GM12872 (cell line): ENCODE results near the gene ZBTB11.

ENCODE experiments used
- TF ChIP-seq, protein P1 (sequence below): IDR thresholded peaks from 3 replicates; pipeline ENCODE4 v1.5.1; 2011; ENCODE audit warnings: low read depth, mild to moderate bottlenecking, low read length, moderate library complexity; ENCODE audit not compliant: insufficient read depth

ZBTB11 gene

DNA sequence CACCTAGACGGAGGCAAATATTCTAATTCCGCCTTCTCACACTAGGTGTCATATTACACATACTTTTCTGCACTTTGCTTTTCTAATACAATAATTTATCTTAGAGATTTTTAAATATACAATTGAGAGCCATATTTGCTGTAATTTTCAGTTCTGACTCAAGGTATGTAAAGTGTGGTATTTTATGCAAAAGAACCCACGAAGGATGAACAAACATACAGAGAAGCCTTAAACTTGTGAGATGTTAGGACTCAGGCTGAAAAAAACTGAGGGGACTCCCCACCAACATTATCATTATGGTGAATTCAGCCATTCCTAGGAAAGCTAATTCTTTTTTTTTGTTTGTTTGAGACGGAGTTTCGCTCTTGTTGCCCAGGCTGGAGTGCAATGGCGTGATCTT, 9.6 kb downstream of the ZBTB11 start:
- TF ChIP-seq, protein P1, sequence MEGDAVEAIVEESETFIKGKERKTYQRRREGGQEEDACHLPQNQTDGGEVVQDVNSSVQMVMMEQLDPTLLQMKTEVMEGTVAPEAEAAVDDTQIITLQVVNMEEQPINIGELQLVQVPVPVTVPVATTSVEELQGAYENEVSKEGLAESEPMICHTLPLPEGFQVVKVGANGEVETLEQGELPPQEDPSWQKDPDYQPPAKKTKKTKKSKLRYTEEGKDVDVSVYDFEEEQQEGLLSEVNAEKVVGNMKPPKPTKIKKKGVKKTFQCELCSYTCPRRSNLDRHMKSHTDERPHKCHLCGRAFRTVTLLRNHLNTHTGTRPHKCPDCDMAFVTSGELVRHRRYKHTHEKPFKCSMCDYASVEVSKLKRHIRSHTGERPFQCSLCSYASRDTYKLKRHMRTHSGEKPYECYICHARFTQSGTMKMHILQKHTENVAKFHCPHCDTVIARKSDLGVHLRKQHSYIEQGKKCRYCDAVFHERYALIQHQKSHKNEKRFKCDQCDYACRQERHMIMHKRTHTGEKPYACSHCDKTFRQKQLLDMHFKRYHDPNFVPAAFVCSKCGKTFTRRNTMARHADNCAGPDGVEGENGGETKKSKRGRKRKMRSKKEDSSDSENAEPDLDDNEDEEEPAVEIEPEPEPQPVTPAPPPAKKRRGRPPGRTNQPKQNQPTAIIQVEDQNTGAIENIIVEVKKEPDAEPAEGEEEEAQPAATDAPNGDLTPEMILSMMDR = no peak

DNA sequence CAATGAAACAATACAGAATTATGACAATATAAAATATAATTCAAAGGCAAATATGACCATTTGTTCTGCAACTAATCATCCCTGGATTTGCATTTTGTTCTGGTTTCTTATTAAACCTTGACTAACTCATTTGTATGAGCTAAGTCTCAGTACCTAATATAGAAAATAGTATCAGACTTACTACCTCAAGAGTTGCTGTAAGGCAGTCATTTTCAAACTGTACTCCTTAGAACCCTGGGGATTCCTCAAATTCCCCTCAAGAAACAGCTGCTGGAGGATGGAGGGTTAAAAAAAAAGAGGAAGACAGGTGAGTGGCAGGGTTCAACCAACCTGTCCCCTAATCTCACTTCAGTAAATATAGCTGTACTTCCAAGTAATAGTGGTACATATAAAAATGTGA, 11.1 kb downstream of the ZBTB11 start:
- TF ChIP-seq, protein P1 = no peak

DNA sequence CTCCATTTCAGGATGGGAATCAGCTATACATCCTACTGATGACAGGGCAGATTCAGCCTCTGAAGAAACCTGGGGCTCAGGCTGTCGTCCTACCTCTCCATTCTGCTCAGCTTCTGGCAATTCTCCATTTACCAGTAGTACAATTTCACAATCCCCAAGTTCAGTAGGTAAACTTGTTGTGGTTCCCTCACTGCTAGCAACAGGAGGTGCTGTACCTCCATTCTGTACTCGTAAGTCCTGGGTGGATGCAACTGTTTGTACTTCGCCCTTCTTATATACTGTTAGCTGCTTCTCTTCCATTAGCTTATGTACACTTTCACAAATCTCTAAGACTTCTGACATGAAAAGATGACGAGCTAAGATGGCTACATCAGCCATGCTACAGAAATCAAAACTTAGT, 11.6 kb downstream of the ZBTB11 start:
- TF ChIP-seq, protein P1 = no peak

DNA sequence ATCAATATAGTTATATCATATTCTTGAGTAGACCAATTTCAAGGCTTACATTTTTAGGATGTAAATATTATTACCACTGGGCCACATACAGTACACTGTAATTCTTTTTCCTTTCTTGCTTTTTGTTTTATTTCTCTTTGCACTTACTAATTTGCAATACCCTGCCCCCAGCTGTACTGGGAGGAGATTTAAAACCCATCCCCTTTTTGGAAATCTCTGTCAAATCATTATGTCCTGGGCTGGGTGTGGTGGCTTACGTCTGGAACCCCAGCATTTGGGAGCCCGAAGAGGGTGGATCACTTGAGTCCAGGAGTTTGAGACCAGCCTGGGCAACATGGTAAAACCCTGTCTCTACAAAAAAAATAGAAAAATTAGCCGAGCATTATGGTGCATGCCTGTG, 16.2 kb downstream of the ZBTB11 start:
- TF ChIP-seq, protein P1 = no peak

DNA sequence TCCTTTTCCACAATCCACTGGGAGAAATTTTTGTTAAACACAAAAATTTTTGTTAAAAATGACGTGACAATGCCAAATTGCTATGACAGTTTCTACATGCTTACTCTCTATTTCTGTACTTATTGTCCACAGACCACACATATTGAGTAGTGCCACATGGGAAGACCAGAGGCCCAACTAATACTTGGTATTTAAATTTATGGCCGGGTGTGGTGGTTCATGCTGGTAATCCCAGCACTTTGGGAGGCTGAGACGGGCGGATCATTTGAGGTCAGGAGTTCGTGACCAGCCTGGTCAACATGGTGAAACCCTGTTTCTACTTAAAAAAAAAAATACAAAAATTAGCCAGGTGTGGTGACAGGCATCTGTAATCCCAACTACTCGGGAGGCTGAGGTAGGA, 20.3 kb downstream of the ZBTB11 start:
- TF ChIP-seq, protein P1 = no peak

DNA sequence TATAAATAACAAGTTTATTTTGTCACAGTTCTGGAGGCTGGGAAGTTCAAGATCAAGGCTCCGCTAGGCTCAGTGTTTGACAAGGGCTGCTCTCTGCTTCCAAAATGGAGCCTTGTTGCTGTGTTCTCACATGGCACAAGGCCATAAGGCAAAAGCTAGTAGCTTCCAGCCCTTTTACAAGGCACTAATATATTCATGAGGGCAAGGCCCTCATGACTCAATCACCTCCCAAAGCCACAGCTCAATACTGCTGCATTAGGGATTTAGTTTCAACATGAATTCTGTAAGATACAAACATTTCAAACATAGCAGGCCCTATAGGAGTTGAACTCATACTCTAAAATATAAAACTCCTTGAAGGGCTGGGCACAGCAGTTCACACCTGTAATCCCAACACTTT, 30.2 kb downstream of the ZBTB11 start:
- TF ChIP-seq, protein P1 = no peak

DNA sequence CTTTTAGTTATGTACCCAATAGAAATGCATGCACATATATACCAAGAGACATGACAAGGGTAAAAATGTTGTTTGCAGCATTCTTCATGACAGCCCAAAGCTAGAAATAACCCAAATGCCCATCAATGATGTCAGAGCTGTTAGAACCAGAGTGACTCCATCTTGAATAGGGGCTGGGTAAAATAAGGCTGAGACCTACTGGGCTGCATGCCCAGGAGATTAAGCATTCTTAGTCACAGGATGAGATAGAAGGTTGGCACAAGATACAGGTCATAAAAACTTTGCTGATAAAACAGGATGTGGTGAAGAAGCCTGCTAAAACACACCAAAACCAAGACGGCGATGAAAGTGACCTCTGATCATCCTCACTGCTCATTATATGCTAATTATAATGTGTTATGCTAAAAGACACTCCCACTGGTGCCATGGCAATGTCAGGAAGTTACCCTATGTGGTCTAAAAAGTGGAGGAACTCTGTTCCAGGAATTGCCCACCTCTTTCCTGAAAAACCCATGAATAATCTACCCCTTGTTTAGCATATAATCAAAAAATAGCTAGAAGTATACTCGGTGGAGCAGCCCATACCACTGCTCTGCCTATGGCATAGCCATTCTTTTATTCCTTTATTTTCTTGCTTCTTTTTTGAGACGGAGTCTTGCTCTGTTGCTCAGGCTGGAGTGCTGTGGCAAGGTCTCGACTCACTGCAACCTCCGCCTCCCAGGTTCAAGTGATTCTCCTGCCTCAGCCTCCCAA, 32.9 kb downstream of the ZBTB11 start:
- TF ChIP-seq, protein P1 = no peak
